ENCODE data around the gene NUTF2. TPM values are rescaled to one million over a fixed set of nuclear protein-coding genes. Genes with fewer than 3 reads are reported as not detected.

Gene NUTF2
- total RNA-seq, 1 donor from 2014 or later, result 156 TPM

- Histone ChIP-seq H3K36me3 (ENCODE audit: control insufficient read depth, insufficient read depth, low read length) (peaks cover 3% of the 10 kb centered on the region), H3K27me3 (ENCODE audit: control insufficient read depth, insufficient read depth, low read length) (no peaks in the 10 kb centered on the region), H3K4me3 (ENCODE audit: low read depth, low read length) (peak overlapping the region; percentile 96)
- DNase-seq (ENCODE audit: low read depth), result no peak
- TF ChIP-seq CTCF (IDR thresholded peaks at IDR 0.05; ENCODE audit: insufficient read depth, low read length, poor library complexity, severe bottlenecking), result no peak
Observed at GRCh38 chr16:67846063-67846319, 742 bp upstream of the NUTF2 start.

DNA sequence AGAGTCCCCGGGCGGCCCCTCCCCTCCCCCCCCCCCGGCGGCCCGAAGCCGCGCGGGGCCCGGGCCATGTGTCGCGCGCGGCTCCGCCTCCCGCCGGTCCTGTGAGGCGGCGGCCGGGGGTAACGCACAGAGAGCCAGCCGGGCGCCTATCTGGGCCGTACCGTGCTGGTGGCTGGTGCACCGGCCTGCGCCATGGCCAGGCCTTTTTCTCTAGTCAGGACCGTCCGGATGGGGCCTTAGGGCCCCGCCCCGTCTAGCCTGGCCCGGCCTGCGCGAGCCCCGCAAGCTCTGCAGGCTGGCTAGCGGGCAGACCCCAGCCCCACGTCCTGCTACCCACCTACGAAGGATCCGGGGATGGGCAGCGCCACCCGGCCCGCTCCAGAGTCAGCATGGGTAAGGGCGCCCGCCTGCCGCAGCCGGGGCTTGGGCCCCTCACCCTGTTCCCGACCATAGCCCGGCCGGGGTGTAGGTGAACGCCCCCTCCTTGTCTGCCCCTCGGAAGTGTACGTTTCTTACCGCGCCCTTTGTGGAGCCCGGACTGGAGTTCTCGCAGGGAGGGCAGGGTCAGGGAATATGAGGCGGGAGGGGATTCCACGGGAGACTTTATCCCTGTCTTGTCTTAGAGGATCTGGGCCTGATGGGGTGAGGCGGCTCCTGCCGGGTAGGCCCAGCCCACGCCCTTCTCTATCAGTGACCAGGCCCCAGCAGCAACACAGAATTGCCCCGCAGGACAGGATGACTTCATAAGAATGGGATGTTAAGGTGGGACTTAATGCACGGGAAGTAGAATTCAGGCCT, 530 bp downstream of the NUTF2 start, which contains the start of gene CENPT:
TSS of gene CENPT (minus strand) at position 630 of the 798 bp plus-strand sequence. CDS start 13,834 bp downstream, outside the sequence.
- no peak for DNase-seq (ENCODE audit: low read depth)
- Histone ChIP-seq H3K36me3 (ENCODE audit: control insufficient read depth, insufficient read depth, low read length) (peaks cover 3% of the 10 kb centered on the region), H3K4me3 (ENCODE audit: low read depth, low read length) (peak within 1 kb of the TSS; percentile 96), H3K27me3 (ENCODE audit: control insufficient read depth, insufficient read depth, low read length) (no peaks in the 10 kb centered on the region)
- TF ChIP-seq CTCF (IDR thresholded peaks at IDR 0.05; ENCODE audit: insufficient read depth, low read length, poor library complexity, severe bottlenecking), result no peak

GRCh38 chr16:67848118-67848517, 1.4 kb downstream of the NUTF2 start:
- peaks cover 3% of the 10 kb centered on the region for H3K36me3 ChIP-seq (ENCODE audit: control insufficient read depth, insufficient read depth, low read length)
- no peak for TF ChIP-seq CTCF (IDR thresholded peaks at IDR 0.05; ENCODE audit: insufficient read depth, low read length, poor library complexity, severe bottlenecking)
- H3K27me3 ChIP-seq (ENCODE audit: control insufficient read depth, insufficient read depth, low read length), result no peaks in the 10 kb centered on the region
- H3K4me3 ChIP-seq (ENCODE audit: low read depth, low read length), result peak overlapping the region; percentile 96
- no peak for DNase-seq (ENCODE audit: low read depth)

GRCh38 chr16:67853670-67854069, 6.9 kb downstream of the NUTF2 start:
- H3K36me3 ChIP-seq (ENCODE audit: control insufficient read depth, insufficient read depth, low read length), result peaks cover 3% of the 10 kb centered on the region
- DNase-seq (ENCODE audit: low read depth), result no peak
- H3K4me3 ChIP-seq (ENCODE audit: low read depth, low read length), result no peak overlapping the region
- no peak for TF ChIP-seq CTCF (IDR thresholded peaks at IDR 0.05; ENCODE audit: insufficient read depth, low read length, poor library complexity, severe bottlenecking)
- no peaks in the 10 kb centered on the region for H3K27me3 ChIP-seq (ENCODE audit: control insufficient read depth, insufficient read depth, low read length)

- H3K4me3 ChIP-seq (ENCODE audit: low read depth, low read length), result no peak overlapping the region
- no peak for DNase-seq (ENCODE audit: low read depth)
- no peak for TF ChIP-seq CTCF (IDR thresholded peaks at IDR 0.05; ENCODE audit: insufficient read depth, low read length, poor library complexity, severe bottlenecking)
- no peaks in the 10 kb centered on the region for H3K27me3 ChIP-seq (ENCODE audit: control insufficient read depth, insufficient read depth, low read length)
- peaks cover 2% of the 10 kb centered on the region for H3K36me3 ChIP-seq (ENCODE audit: control insufficient read depth, insufficient read depth, low read length)
Observed at GRCh38 chr16:67855789-67856188, 9.1 kb downstream of the NUTF2 start.
